GM19452 (cell line): Measurements from ENCODE around the gene XRCC4.

Experiments used
- ATAC-seq: cut with Tn5 transposase; IDR thresholded peaks from one replicate; pipeline ENCODE4 v1.9.1; 2021; ENCODE audit not compliant: unreplicated experiment

XRCC4 gene

GRCh38 chr5:83173826-83174225, 96.5 kb downstream of the XRCC4 start:
- ATAC-seq = no peak

- ATAC-seq = no peak
These were observed 100.5 kb downstream of the XRCC4 start for GRCh38 chr5:83177803-83178202.

- no peak for ATAC-seq
These were observed 102.6 kb downstream of the XRCC4 start for GRCh38 chr5:83179966-83180365.

DNA sequence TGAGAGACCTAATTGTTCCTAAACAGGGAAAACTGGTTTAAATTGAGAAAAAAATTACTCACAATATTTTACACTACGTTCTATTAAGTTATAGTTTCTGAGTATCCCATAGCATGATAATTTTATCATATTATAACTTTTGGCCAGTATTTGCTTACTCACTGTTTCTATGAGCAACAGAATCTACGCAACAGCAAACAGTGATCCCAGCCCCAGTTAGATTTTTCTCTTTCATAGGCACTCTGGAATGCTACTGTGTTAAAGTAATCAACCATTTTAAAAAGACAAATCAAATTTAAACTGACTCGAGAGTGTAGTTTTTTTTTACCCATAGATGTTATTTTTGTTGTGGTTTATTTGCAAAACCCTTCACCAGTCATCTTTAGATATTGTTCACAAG, 107.2 kb downstream of the XRCC4 start:
- ATAC-seq = no peak

DNA sequence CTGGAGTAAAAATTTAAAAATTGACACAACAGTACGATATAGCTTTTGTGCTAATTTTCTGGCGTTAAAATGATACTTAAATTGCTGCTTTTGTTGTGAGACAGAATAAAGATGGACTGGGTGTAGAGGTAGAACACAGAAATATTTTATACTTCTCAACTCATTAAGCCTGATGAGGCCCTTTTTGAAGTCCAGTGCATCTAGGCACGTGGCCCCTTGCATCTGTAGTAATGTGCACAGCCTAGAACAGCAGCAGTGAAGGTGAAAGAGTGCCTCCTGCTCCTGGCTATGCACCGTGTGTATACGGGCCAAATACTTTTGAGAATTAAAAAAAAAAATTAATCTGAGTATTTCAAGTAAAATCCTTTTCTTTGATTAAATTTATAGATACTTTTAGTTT, 115.6 kb downstream of the XRCC4 start:
- no peak for ATAC-seq

- ATAC-seq = no peak
These were observed 120.1 kb downstream of the XRCC4 start for GRCh38 chr5:83197326-83197967.

- ATAC-seq = no peak
These were observed 121.8 kb downstream of the XRCC4 start for GRCh38 chr5:83199126-83199525.

- ATAC-seq = no peak
These were observed 127.3 kb downstream of the XRCC4 start for GRCh38 chr5:83204651-83205050.

DNA sequence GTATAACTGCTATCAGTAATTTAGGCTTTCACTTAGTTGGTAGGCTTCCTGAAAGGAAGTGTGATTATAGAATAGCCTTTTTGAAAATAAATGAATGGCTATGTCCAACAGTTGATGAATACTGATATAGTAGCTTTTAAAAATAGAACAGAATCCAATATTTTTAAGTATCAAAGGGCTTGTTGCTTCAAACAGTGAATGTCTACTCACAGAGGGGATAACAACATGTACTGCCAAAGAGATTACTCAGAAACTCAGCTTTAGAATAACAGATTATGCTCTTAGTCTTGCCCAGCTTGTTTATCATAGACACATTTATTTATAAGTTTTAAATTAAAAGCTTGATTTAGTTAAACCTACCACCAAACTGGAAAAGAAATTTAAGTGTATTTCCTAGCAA, 132.6 kb downstream of the XRCC4 start:
- no peak for ATAC-seq

DNA sequence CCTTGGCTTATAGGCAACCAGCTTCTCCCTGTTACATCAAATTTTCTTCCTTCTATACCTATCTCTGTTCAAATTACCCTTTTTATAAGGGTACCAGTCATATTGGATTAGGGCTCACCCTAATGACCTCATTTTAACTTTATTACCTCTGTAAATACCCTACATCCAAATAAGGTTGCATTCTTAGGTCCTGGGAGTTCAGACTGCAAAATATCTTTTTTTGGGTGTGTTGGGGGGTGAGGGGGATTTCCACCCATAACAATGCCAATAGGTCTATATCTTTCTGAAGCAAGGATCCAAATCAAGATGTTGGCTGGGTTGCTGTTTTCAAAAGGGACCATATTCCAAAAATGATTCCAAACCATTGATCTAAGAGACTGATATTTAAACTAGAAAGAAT, 141.7 kb downstream of the XRCC4 start:
- ATAC-seq = no peak

- no peak for ATAC-seq
These were observed 142.1 kb downstream of the XRCC4 start for GRCh38 chr5:83219495-83219894.

- ATAC-seq = no peak
These were observed 143.0 kb downstream of the XRCC4 start for GRCh38 chr5:83220331-83220730.

- ATAC-seq = no peak
These were observed 145.6 kb downstream of the XRCC4 start for GRCh38 chr5:83222906-83223305.

DNA sequence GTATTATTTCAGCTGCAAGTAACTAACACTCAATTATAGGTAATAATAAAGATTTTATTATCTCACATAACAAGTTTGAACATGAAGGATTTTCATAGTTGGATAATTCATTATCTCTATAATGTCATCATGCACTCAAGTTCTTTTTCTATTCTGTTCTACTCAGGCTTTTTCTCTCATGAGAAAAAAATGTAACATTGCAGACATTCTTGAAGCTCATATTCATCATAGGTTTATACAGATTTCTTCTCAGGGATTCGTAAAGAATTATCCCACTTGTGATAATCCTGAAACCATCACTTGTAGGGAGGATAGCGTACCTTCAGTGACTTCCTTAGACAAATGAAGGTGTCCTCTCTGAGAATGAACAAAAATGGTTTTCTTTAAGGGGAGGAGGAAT, 150.3 kb downstream of the XRCC4 start:
- ATAC-seq = no peak

DNA sequence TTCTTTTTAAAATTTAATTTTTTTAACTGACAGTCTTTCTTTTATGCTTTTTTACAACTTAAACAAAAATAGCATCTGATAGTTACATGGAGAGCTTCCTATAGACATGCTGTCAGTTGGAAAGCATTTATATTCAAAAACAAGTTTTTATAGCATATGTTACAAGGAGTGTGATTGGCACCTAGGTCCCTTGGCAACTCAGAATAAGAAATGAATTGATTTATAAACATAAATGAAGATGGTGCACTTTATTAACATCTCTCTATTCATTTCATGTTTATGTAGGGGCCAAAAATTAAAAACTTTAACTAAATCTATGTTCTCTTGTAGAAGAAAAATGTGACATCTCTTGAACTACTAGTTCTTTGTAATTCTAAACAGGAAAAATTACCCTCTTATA, 153.2 kb downstream of the XRCC4 start:
- ATAC-seq = no peak

GRCh38 chr5:83244516-83244915, 167.2 kb downstream of the XRCC4 start:
- no peak for ATAC-seq

- no peak for ATAC-seq
These were observed 167.7 kb downstream of the XRCC4 start for GRCh38 chr5:83245037-83245436.

- no peak for ATAC-seq
These were observed 168.7 kb downstream of the XRCC4 start for GRCh38 chr5:83246071-83246470.

GRCh38 chr5:83249156-83249555, 171.8 kb downstream of the XRCC4 start:
- ATAC-seq = no peak

DNA sequence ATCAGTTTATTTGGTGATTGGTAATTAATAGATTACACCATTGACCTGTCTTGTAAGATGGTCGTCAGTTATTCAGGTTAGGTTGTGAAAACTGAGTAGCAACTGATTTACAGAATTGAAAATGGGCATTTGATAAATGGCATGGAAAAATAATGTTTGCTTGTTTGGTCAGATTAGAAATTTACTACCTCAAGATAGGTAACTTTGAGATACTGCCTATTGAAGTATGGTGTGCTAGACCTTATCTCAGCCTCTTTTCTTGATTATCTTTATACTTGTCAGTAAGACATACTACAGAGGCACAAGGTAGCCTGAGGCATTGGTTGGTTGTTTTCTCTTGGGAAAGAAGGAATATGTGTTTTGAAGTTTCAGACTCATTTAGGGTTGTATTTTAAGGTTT, 174.5 kb downstream of the XRCC4 start:
- no peak for ATAC-seq

- no peak for ATAC-seq
These were observed 176.4 kb downstream of the XRCC4 start for GRCh38 chr5:83253720-83254119.

DNA sequence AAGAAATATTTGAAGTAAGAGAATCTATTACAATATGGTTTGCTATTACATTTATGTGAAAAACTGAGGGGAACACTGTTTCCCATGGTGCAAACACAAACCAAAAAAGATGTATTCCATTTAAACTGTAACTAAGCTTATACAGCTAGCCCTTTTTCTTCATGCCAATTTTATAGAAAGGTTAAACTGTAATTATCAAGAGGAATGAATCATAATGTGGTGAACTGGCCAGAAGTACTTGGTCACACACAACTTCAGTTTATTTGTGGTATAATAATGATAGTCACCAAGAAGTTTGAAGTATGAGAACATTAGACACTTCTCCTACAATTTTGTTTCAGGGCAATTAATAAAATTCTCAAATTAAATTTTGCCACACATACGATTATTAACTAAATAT, 177.9 kb downstream of the XRCC4 start:
- ATAC-seq = no peak

DNA sequence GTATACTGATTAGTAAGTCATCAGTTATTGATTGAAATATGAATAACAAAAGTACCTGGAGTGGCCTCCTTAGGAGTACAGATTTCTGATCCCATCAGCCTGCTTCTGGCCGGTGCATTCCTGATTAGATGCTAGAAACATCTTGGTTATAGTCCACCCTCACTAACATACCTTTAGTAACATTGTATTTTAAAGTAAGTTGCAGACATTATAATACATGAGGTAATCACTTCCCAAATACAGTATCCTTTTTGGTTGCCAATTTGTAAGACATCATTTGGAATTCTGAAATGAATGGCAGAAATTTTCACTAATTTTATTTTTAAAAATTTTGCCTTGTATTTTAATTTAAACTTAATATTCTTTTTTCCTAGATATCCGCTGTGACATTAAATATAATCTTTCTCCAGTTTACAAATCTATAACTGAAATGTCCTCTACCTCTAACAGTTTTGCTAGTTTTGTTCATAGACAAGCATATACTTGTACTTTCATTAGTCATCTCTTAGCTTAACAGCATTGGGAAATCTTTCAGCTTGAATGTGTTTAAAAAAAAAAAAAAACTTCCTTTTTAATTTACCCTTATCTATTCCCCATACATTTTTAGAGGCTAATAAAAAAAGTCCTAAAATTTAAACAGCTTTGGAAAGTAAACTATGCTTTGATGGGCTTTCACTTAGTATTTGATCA, 178.9 kb downstream of the XRCC4 start:
- ATAC-seq = no peak
